Activated naive CD4-positive, alpha-beta T cell treated with anti-CD3 and anti-CD28 coated beads, Interleukin-2, amount 50 U/mL, for 24 hours (primary cell): ENCODE results near the gene SIAH1.
"Not testable (repeated sequence)": the region's sequence is repeated elsewhere in the genome, so short reads cannot be mapped to it uniquely, and the experiment has no call there.

ENCODE experiments used
- H3K27ac Mint-ChIP-seq: one replicate; pipeline ENCODE4 v1.8.0; 2021; ENCODE audit warnings: mild to moderate bottlenecking, mixed read lengths
- H3K27me3 Mint-ChIP-seq: one replicate; pipeline ENCODE4 v1.8.0; 2021; ENCODE audit warnings: mixed read lengths
- H3K36me3 Mint-ChIP-seq: one replicate; pipeline ENCODE4 v1.8.0; 2021; ENCODE audit warnings: mixed read lengths
- H3K4me1 Mint-ChIP-seq: one replicate; pipeline ENCODE4 v1.8.0; 2021; ENCODE audit warnings: mixed read lengths
- H3K4me3 Mint-ChIP-seq: one replicate; pipeline ENCODE4 v1.8.0; 2021; ENCODE audit warnings: mild to moderate bottlenecking, mixed read lengths
- H3K9me3 Mint-ChIP-seq: one replicate; pipeline ENCODE4 v1.8.0; 2021; ENCODE audit warnings: mixed read lengths

SIAH1 gene

DNA sequence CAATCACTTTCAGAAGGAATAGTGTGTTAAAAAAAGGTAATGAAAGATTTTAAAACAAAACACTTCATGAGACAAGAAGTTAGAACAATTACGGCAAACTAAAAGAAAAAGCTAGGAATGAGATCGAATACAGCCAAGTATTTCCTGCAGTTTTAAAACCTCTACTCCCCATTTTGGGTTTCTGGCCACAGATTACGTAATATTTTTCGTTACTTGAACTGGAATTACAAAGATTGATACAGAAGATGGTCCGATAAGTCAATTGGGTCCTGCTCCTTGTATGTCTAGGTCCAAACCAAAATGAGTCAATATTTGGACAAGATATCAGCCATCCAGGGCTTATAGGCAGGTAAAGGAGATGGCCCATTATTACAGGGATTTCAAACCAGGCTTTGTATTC, 52.2 kb downstream of the SIAH1 start:
- no peak overlapping the region for H3K4me3 Mint-ChIP-seq
- H3K4me1 Mint-ChIP-seq, result peaks cover 21% of the 10 kb centered on the region
- no peak overlapping the region for H3K27ac Mint-ChIP-seq
- H3K27me3 Mint-ChIP-seq, result no peaks in the 10 kb centered on the region
- H3K36me3 Mint-ChIP-seq, result peaks cover 14% of the 10 kb centered on the region
- no peaks in the 10 kb centered on the region for H3K9me3 Mint-ChIP-seq

DNA sequence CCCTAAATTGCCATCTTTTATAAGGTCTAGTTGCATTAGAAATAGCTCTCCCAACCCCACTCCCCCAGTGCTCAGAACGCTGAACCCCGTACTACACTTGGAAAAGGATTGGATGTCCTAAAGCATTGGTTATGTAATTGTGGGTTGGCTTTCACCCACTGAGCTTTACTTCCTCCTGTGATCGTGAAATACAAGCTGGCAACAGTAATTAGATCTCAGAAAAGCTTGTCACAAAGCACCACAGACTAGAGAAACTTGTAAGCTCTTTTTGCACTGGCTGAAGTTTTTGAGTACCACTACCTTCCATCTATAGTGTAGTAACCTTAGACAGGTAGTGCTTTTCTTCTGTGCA, 54.4 kb downstream of the SIAH1 start:
- H3K27ac Mint-ChIP-seq, result no peak overlapping the region
- peaks cover 12% of the 10 kb centered on the region for H3K36me3 Mint-ChIP-seq
- no peaks in the 10 kb centered on the region for H3K9me3 Mint-ChIP-seq
- no peaks in the 10 kb centered on the region for H3K27me3 Mint-ChIP-seq
- peaks cover 21% of the 10 kb centered on the region for H3K4me1 Mint-ChIP-seq
- no peak overlapping the region for H3K4me3 Mint-ChIP-seq

GRCh38 chr16:48330189-48330840, 54.9 kb downstream of the SIAH1 start:
- peaks cover 11% of the 10 kb centered on the region for H3K36me3 Mint-ChIP-seq
- H3K27ac Mint-ChIP-seq, result no peak overlapping the region
- peaks cover 24% of the 10 kb centered on the region for H3K4me1 Mint-ChIP-seq
- H3K9me3 Mint-ChIP-seq, result no peaks in the 10 kb centered on the region
- H3K4me3 Mint-ChIP-seq, result no peak overlapping the region
- no peaks in the 10 kb centered on the region for H3K27me3 Mint-ChIP-seq

DNA sequence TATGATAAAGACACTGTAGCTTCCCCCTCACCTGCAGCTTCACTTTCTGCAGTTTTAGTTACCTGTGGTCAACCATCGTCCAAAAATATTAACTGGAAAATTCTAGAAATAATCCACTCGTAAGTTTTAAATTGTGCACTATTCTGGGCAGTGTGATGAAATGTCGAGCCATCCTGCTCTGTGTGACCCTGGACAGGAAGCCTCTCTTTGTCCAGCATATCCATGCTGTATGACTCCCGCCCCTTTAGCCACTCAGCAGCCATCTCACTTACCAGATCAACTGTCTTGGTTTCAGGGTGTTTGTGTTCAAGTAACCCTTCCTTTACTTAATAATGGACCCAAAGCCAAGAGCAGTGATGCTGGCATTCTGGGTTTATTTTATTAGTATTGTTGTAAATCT, 56.1 kb downstream of the SIAH1 start:
- Mint-ChIP-seq H3K9me3 (no peaks in the 10 kb centered on the region), H3K27me3 (no peaks in the 10 kb centered on the region), H3K4me3 (no peak overlapping the region), H3K36me3 (peaks cover 8% of the 10 kb centered on the region), H3K4me1 (peaks cover 25% of the 10 kb centered on the region), H3K27ac (no peak overlapping the region)

DNA sequence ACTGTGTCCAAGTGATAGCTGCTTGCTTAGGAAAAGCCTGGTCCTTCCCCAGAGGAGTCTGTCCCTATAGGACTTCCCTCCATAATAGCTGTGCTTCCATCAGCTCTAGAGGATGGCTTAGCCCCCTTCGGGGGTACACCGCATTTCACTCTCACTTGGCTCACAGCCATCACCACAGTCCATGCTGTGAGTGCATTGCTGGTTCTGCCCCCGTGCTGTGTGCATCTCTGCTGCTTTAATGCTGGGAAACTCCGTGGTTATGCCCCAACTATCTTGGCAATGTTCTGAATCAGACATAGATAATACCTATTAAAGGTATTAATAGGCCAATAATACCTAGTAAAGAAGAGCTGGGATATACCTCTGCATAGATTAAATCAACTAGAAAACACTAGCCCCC, 58.3 kb downstream of the SIAH1 start:
- Mint-ChIP-seq H3K4me1 (peaks cover 30% of the 10 kb centered on the region), H3K9me3 (no peaks in the 10 kb centered on the region), H3K27me3 (no peaks in the 10 kb centered on the region), H3K36me3 (peaks cover 9% of the 10 kb centered on the region), H3K4me3 (no peak overlapping the region), H3K27ac (no peak overlapping the region)

- H3K4me1 Mint-ChIP-seq, result peaks cover 35% of the 10 kb centered on the region
- H3K4me3 Mint-ChIP-seq, result no peak overlapping the region
- no peaks in the 10 kb centered on the region for H3K9me3 Mint-ChIP-seq
- no peak overlapping the region for H3K27ac Mint-ChIP-seq
- H3K36me3 Mint-ChIP-seq, result peaks cover 9% of the 10 kb centered on the region
- H3K27me3 Mint-ChIP-seq, result no peaks in the 10 kb centered on the region
These were observed 61.1 kb downstream of the SIAH1 start for GRCh38 chr16:48323783-48324775.

GRCh38 chr16:48321317-48322036, 63.7 kb downstream of the SIAH1 start:
- Mint-ChIP-seq H3K36me3 (peaks cover 9% of the 10 kb centered on the region), H3K9me3 (no peaks in the 10 kb centered on the region), H3K4me1 (peaks cover 55% of the 10 kb centered on the region), H3K4me3 (no peak overlapping the region), H3K27me3 (no peaks in the 10 kb centered on the region), H3K27ac (no peak overlapping the region)

DNA sequence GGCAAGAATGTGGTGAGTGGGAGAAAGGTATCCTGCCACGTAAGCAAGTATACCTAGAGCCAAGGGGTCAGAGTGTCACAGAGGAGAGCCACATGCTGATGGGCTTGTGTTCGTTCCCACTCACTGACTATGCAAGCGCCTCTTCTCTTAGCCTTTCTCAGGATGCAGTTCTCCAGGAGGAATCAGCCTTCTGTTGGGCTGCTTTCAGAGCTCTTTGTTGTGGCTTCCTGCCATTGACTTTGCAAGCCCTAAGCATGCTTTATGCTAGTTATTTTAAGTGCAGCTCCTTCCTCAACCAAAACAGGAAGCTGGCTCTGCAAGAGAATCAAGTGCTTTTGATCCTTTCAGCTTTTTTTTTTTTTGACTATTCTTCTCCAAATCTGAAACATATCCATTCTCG, 66.6 kb downstream of the SIAH1 start:
- H3K9me3 Mint-ChIP-seq, result peaks cover 5% of the 10 kb centered on the region
- H3K4me1 Mint-ChIP-seq, result peaks cover 71% of the 10 kb centered on the region
- H3K4me3 Mint-ChIP-seq, result peak overlapping the region; percentile 75
- no peaks in the 10 kb centered on the region for H3K27me3 Mint-ChIP-seq
- peak overlapping the region; percentile 70 for H3K27ac Mint-ChIP-seq
- H3K36me3 Mint-ChIP-seq, result peaks cover 18% of the 10 kb centered on the region

DNA sequence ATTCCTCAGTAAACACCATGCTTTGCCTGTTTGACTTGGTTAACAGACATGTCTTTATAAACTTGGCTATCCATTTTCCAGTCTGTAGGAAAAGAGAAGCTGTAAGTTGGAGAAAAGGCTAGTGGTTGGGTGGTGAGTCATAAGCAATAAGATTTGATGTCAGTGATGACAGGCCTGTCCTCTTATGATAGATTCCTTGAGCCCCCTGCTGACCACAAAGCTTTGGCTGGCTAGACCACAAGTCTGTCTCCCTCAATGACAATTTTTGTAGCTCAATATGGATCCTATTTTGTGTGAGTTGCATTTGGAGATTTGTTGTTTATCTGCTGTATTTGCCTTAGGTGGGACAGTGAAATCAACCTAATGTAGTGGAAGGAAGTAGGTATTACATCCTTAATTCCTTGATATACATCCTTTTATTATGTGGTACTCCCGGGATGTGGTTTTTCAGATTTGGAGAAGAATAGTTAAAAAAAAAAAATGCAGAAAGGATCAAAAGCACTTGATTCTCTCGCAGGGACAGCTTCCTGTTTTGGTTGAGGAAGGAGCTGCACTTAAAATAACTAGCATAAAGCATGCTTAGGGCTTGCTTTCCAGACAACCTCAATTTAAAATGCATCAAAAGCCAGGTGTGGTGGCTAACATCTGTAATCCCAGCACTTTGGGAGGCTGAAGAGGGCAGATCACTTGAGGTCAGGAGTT, 67.4 kb downstream of the SIAH1 start:
- no peaks in the 10 kb centered on the region for H3K27me3 Mint-ChIP-seq
- peaks cover 69% of the 10 kb centered on the region for H3K4me1 Mint-ChIP-seq
- peaks cover 5% of the 10 kb centered on the region for H3K9me3 Mint-ChIP-seq
- H3K4me3 Mint-ChIP-seq, result peak overlapping the region; percentile 55
- H3K36me3 Mint-ChIP-seq, result peaks cover 25% of the 10 kb centered on the region
- peak overlapping the region; percentile 83 for H3K27ac Mint-ChIP-seq

GRCh38 chr16:48317026-48317425, 68.2 kb downstream of the SIAH1 start:
- Mint-ChIP-seq H3K4me1 (peaks cover 72% of the 10 kb centered on the region), H3K4me3 (no peak overlapping the region), H3K36me3 (peaks cover 30% of the 10 kb centered on the region), H3K27me3 (no peaks in the 10 kb centered on the region), H3K27ac (no peak overlapping the region), H3K9me3 (peaks cover 5% of the 10 kb centered on the region)

GRCh38 chr16:48313905-48314304, 71.3 kb downstream of the SIAH1 start:
- Mint-ChIP-seq H3K9me3 (peaks cover 11% of the 10 kb centered on the region), H3K36me3 (peaks cover 51% of the 10 kb centered on the region), H3K4me1 (peaks cover 47% of the 10 kb centered on the region)
- H3K27me3 Mint-ChIP-seq, H3K27ac Mint-ChIP-seq, H3K4me3 Mint-ChIP-seq: not testable (repeated sequence)

DNA sequence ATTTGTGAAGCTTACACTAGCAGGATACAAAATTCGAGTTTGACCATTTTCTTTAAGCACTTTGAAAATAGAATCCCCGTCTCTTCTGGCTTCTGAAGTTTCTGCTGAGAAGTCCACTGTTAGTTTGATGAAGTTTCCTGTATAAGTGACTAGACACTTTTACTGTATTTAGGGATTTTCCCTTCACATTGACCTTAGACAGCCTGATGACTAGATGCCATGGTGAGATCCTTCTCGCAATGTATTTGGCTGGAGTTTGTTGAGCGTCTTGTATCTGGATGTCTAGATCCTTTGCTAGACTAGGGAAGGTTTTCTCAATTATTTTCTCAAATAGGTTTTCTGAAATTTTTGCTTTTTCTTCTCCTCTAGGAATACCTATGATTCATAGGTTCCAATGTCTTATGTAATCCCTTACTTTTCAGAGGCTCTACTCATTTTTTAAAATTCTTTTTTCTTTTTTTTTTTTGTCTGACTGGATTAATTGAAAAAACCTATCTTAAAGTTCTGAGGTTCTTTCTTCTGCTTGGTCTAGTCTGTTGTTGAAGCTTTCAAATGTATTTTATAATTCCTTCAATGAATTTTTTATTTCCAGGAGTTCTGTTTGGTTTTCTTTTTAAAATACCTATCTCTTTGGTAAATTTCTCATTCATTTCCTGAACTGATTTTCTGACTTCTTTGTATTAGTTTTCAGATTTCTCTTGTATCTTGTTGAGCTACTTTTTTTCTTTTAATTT, 74.1 kb downstream of the SIAH1 start:
- H3K4me3 Mint-ChIP-seq, result no peak overlapping the region
- no peaks in the 10 kb centered on the region for H3K27me3 Mint-ChIP-seq
- peaks cover 71% of the 10 kb centered on the region for H3K36me3 Mint-ChIP-seq
- peaks cover 16% of the 10 kb centered on the region for H3K9me3 Mint-ChIP-seq
- peaks cover 24% of the 10 kb centered on the region for H3K4me1 Mint-ChIP-seq
- no peak overlapping the region for H3K27ac Mint-ChIP-seq
